Ishikawa (cell line): ENCODE results near the gene MAD1L1.

Experiments used
- CEBPB ChIP-seq: IDR thresholded peaks from 2 replicates; pipeline ENCODE4 v1.6.1; 2012
- CREB1 ChIP-seq: IDR thresholded peaks from 2 replicates; pipeline ENCODE4 v1.6.1; 2012; ENCODE audit warnings: low read depth
- EGR1 ChIP-seq: IDR thresholded peaks from 2 replicates; pipeline ENCODE4 v1.6.1; 2012
- EP300 ChIP-seq: IDR thresholded peaks from 2 replicates; pipeline ENCODE4 v1.6.1; 2012; ENCODE audit warnings: borderline replicate concordance
- FOXM1 ChIP-seq: IDR thresholded peaks from 2 replicates; pipeline ENCODE4 v1.6.1; 2012; ENCODE audit warnings: low read depth, borderline replicate concordance
- MAX ChIP-seq: IDR thresholded peaks from 2 replicates; pipeline ENCODE4 v1.6.1; 2012
- NFIC ChIP-seq: IDR thresholded peaks from 2 replicates; pipeline ENCODE4 v1.6.1; 2012
- RAD21 ChIP-seq: IDR thresholded peaks from 2 replicates; pipeline ENCODE4 v1.6.1; 2012; ENCODE audit warnings: low read depth
- REST ChIP-seq: IDR thresholded peaks from 2 replicates; pipeline ENCODE4 v1.6.1; 2012; ENCODE audit warnings: low read depth, mild to moderate bottlenecking
- TAF1 ChIP-seq: IDR thresholded peaks from 2 replicates; pipeline ENCODE4 v1.6.1; 2012; ENCODE audit warnings: low read depth, mild to moderate bottlenecking
- TCF12 ChIP-seq: IDR thresholded peaks from 2 replicates; pipeline ENCODE4 v1.6.1; 2012; ENCODE audit warnings: low read depth
- TEAD4 ChIP-seq: IDR thresholded peaks from 2 replicates; pipeline ENCODE4 v1.6.1; 2012
- USF1 ChIP-seq: IDR thresholded peaks from 2 replicates; pipeline ENCODE4 v1.6.1; 2012
- YY1 ChIP-seq: IDR thresholded peaks from 2 replicates; pipeline ENCODE4 v1.6.1; 2012; ENCODE audit warnings: low read depth
- ZBTB7A ChIP-seq: IDR thresholded peaks from 2 replicates; pipeline ENCODE4 v1.6.1; 2012; ENCODE audit warnings: low read depth

The MAD1L1 gene

GRCh38 chr7:2112261-2113198, 120.2 kb downstream of the MAD1L1 start:
- no peak for TF ChIP-seq EP300
- TF ChIP-seq MAX: no peak
- TF ChIP-seq NFIC: no peak
- no peak for TF ChIP-seq CEBPB
- no peak for TF ChIP-seq EGR1
- no peak for TF ChIP-seq TEAD4
- no peak for TF ChIP-seq ZBTB7A
- TF ChIP-seq FOXM1: no peak
- no peak for TF ChIP-seq RAD21

- TF ChIP-seq EGR1: no peak
- TF ChIP-seq REST: no peak
- TF ChIP-seq CREB1: no peak
- TF ChIP-seq USF1: no peak
- TF ChIP-seq FOXM1: no peak
- no peak for TF ChIP-seq TCF12
- no peak for TF ChIP-seq YY1
- TF ChIP-seq ZBTB7A: no peak
Observed at GRCh38 chr7:2111568-2111967, 121.2 kb downstream of the MAD1L1 start.

- TF ChIP-seq TEAD4 (no peak), CREB1 (no peak), USF1 (no peak), EGR1 (no peak)
Observed at GRCh38 chr7:2110610-2111396, 121.9 kb downstream of the MAD1L1 start.

- no peak for TF ChIP-seq TCF12
Observed at GRCh38 chr7:2109936-2110609, 122.7 kb downstream of the MAD1L1 start.

- TF ChIP-seq REST (no peak), RAD21 (no peak), NFIC (no peak), YY1 (no peak), EP300 (no peak), CEBPB (no peak), USF1 (no peak), CREB1 (no peak), FOXM1 (no peak), TAF1 (no peak), EGR1 (no peak), TCF12 (no peak), TEAD4 (no peak), ZBTB7A (no peak), MAX (no peak)
Observed at GRCh38 chr7:2109251-2109872, 123.4 kb downstream of the MAD1L1 start.
